Stomach (tissue), 4 donors: Measurements from ENCODE around the gene MDM4.

Experiments
- EP300 ChIP-seq: sonication (generic); formaldehyde crosslinking; IDR thresholded peaks from one replicate; pipeline ENCODE4 v1.6.1; 2017; ENCODE audit warnings: antibody characterized with exemption
- POLR2A ChIP-seq, 4 donors: fragments of 450-650 bp; IDR thresholded peaks; one replicate each; pipeline ENCODE4 v1.6.1; 2016; ENCODE audit warnings: antibody characterized with exemption in 4 of 4, control low read depth in 2 of 4, mild to moderate bottlenecking in 1 of 4, moderate library complexity in 1 of 4
- TF ChIP-seq, protein P1 (sequence below), 7 experiments: fragments of 450-650 bp in 4 of 7; fragments of 200-600 bp in 3 of 7; sonication (generic) in 3 of 7; IDR thresholded peaks; one replicate each; pipeline ENCODE4 v1.5.1; 2016 to 2019; ENCODE audit warnings: antibody characterized with exemption in 7 of 7, control low read depth in 2 of 7, mild to moderate bottlenecking in 1 of 7

DNA sequence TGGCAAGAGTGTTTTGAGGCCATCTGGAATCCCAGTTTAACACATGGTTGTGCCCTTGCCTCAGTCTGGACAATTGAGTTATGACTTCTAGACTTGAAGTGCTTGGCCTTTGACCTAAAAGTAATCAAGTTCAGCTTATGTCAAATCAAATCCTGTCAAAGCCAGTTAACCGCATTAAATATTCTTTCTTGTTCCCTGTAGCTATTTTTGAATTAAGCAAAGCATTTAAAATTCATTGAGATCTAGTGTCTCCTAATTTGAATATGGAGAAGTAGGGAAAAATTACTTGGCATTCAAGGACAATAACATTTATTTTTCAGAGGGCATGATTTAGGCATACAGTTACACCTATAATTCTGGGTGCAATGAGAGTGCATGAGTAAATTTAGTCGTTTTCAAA, 32.1 kb downstream of the MDM4 start:
- TF ChIP-seq, protein P1, sequence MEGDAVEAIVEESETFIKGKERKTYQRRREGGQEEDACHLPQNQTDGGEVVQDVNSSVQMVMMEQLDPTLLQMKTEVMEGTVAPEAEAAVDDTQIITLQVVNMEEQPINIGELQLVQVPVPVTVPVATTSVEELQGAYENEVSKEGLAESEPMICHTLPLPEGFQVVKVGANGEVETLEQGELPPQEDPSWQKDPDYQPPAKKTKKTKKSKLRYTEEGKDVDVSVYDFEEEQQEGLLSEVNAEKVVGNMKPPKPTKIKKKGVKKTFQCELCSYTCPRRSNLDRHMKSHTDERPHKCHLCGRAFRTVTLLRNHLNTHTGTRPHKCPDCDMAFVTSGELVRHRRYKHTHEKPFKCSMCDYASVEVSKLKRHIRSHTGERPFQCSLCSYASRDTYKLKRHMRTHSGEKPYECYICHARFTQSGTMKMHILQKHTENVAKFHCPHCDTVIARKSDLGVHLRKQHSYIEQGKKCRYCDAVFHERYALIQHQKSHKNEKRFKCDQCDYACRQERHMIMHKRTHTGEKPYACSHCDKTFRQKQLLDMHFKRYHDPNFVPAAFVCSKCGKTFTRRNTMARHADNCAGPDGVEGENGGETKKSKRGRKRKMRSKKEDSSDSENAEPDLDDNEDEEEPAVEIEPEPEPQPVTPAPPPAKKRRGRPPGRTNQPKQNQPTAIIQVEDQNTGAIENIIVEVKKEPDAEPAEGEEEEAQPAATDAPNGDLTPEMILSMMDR (IDR thresholded peaks at IDR 0.05) = no peak
- no peak for TF ChIP-seq POLR2A (IDR thresholded peaks at IDR 0.05)
- TF ChIP-seq EP300 = no peak
